ENCODE data around the gene PAMR1. TPM values are rescaled to one million over a fixed set of nuclear protein-coding genes. Genes with fewer than 3 reads are reported as not detected.
A peak's percentile ranks its signal among the peaks of the same experiment; 100 is the strongest.

Gene PAMR1
- polyA plus RNA-seq, 2 of the 4 experiments (the other 2 are of a cell fraction), result not detected

DNA sequence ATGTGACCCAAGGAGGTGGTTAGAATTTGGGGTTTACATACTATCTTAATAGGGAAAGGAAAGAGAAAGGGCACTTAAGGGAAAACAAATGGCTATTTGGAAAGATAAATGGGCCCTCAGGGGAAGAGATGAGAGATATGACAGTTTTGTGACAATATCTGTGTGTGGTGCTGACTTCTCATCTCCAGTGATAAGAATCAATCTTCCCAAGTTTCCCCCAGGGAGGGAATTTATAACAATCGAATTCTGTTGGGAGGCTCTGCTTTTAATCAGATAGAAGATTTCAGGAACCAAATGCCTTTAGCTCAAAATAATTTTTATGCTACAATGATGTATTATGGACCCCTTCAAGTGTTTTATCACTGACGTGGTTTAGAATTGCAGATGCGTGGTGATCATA, 46.3 kb upstream of the PAMR1 start (continued):
- TF ChIP-seq HOXB13 (CRISPR knock-in tag; IDR thresholded peaks at IDR 0.05; ENCODE audit: low read depth) (no peak), ESRRA (IDR thresholded peaks at IDR 0.05; ENCODE audit: borderline replicate concordance, low read length) (no peak), MYC (IDR thresholded peaks at IDR 0.05; ENCODE audit: borderline replicate concordance, low read length) (no peak)

DNA sequence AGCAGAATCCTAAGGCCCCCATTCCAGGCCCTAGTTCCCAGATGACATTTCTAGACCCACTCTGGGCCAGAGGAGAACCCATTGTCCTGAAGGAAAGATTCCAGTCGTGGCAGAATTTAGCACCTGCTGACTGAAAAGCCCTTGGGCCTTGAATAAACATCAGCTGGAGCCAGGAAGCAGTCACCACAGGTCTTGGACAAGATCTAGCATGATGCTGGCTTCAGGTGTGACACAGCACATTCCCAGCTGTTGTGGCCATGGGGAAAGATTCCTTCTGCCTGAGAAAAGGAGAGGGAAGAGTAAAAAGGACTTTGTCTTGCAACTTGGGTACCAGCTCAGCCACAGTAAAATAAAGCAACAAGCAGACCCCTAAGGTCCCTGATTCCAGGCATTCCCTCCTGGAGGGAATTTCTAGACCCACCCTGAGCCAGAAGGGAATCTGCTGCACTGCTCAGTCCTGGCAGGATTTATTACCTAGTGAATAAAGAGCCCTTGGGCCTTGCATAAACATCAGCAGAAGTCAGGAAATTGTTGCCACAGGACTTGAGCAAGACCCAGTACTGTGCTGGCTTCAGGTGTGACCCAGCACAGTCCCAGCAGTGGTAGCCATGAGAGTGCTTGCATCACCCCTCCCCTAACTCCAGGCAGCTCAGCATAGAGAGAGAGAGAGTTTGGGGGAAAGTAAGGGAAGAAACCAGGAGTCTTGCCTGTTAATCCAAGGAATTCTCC, 42.5 kb upstream of the PAMR1 start:
- ATAC-seq, result no peak
- POLR2A ChIA-PET, result no interaction called here

DNA sequence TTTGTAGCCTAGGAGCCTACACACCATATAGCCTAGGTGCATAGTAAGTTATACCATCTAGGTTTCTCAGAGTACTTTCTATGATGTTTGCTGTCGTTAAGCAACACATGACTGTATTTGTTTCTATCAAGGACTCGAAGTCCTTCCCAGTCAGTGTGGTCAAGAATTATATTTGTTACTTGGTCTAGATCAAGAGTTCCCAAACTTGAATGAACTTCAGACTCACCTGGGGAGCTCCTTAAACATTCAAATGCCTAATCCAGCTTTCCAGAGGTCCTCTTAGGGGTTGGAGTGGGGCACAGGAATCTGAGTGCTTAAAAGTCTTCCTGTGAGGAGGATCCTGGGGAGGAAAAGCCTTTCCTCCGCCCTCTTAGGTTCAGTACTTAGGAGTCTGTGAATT, 41.5 kb upstream of the PAMR1 start:
- 0 out of 3 replicates have a peak, but pooled peaks cover 3% of the 10 kb centered on the region for H3K4me1 ChIP-seq
- FAIRE-seq (no peak), DNase-seq (ENCODE audit: low read depth in 1 of 2, low spot score in 1 of 2) (no peak), ATAC-seq (no peak)
- no peak overlapping the region for H3K4me2 ChIP-seq
- H3K4me3 ChIP-seq, result no peak overlapping the region
- H3K27ac ChIP-seq, result no peak overlapping the region
- WGBS (ENCODE audit: missing lambda C conversion rate), result 72% methylated on average over 3 of the region's 3 CpGs
- POLR2A ChIA-PET, result no interaction called here
- CTCF ChIA-PET, result interaction anchor here (1.0 to 1.4 kb wide), 4 partner anchors 17 to 79 kb away, joined by 3 to 4 read pairs (median 4); no protein-coding TSS in a partner anchor
- H3K9me3 ChIP-seq, result no peaks in the 10 kb centered on the region
- TF ChIP-seq CBX8 (IDR thresholded peaks at IDR 0.05) (no peak), CHD2 (IDR thresholded peaks at IDR 0.05; ENCODE audit: low read length, partially characterized antibody) (no peak), BHLHE40 (IDR thresholded peaks at IDR 0.05; ENCODE audit: low read depth, low read length) (no peak), TFCP2L1 (CRISPR knock-in tag; IDR thresholded peaks at IDR 0.05) (no peak), ZFP36 (IDR thresholded peaks at IDR 0.05; ENCODE audit: borderline replicate concordance, partially characterized antibody) (no peak), FOSB (CRISPR knock-in tag; IDR thresholded peaks at IDR 0.05) (no peak), EHF (CRISPR knock-in tag; IDR thresholded peaks at IDR 0.05) (no peak), JUNB (IDR thresholded peaks at IDR 0.05) (no peak)

More for the DNA sequence above, 42.5 kb upstream of the PAMR1 start:
- Histone ChIP-seq H3K4me1 (0 out of 3 replicates have a peak, but pooled peaks cover 3% of the 10 kb centered on the region), H3K9me3 (no peaks in the 10 kb centered on the region), H3K4me2 (no peak overlapping the region), H3K4me3 (no peak overlapping the region), H3K27ac (peak overlapping the region in 1 of 2 experiments; percentile 26; a peak in 2 of 6 replicates)
- 10% methylated on average over 1 of the region's 1 CpG for WGBS (ENCODE audit: missing lambda C conversion rate)
- FAIRE-seq, result no peak
- CTCF ChIA-PET, result interaction anchor here (1.0 to 1.3 kb wide), 3 partner anchors 12 to 28 kb away, joined by 3 read pairs; no protein-coding TSS in a partner anchor
- TF ChIP-seq HDAC2 (IDR thresholded peaks at IDR 0.05), result no peak
- no peak for TF ChIP-seq HOXB5 (CRISPR knock-in tag; IDR thresholded peaks at IDR 0.05)
- no peak for TF ChIP-seq POLR2AphosphoS2 (conservative IDR thresholded peaks at IDR 0.05; ENCODE audit: low read length)
- no peak for TF ChIP-seq NFE2L2 (conservative IDR thresholded peaks at IDR 0.05; ENCODE audit: low read length)
- no peak for TF ChIP-seq ZC3H11A (IDR thresholded peaks at IDR 0.05)
- DNase-seq (ENCODE audit: low read depth in 1 of 2, low spot score in 1 of 2), result peak in 1 of 2 experiments; percentile 17

DNA sequence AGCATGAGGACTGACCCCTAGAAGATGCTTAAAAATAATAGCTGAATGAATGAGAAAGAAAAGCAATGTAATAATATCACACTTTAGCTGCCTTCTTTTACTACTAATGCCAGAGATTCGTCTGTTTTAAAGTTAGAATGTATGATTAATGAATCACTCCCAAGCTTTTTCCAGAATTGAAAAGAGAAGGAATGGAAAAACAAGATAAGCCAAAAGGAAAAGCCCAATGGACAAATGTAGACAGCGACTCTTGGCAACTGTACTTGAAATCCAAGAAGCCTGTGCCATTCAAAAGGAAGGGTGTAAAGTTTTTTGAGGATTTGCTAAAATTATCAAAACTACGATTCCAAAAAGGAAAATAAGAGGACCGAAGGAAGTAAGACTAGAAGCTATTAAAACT, 40.8 kb upstream of the PAMR1 start:
- H3K4me2 ChIP-seq, result no peak overlapping the region

DNA sequence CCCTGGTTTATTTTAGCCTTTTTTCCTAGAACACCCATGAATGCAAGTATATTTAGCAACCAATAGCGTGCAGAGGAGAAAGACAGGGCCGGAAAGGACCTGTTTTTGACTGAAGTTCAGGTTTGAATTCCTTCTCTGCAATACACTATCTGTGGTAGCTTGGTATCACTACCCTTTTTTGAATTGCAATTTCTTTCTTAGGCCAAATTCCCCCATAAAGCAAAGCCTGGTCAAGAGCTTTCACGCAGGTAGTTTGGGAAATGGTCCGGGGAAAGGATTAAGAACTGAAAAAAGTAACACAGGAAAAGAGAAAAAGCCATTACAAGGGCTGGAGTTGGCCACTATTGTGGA, 38.8 kb upstream of the PAMR1 start:
- POLR2A ChIA-PET, result no interaction called here
- Histone ChIP-seq H3K27ac (no peak overlapping the region), H3K9me3 (no peaks in the 10 kb centered on the region), H3K4me1 (0 out of 3 replicates have a peak, but pooled peaks cover 3% of the 10 kb centered on the region), H3K4me2 (no peak overlapping the region), H3K4me3 (no peak overlapping the region)
- CTCF ChIA-PET, result interaction anchor here (0.9 to 1.5 kb wide), 3 partner anchors 9 to 144 kb away, joined by 3 to 5 read pairs (median 3); no protein-coding TSS in a partner anchor
- ATAC-seq (no peak), DNase-seq (ENCODE audit: low read depth in 1 of 2, low spot score in 1 of 2) (no peak), FAIRE-seq (no peak)
- WGBS (ENCODE audit: missing lambda C conversion rate), result 66% methylated on average over 4 of the region's 4 CpGs
- TF ChIP-seq PHF8 (IDR thresholded peaks at IDR 0.05; ENCODE audit: borderline replicate concordance, low read depth) (no peak), MAZ (IDR thresholded peaks at IDR 0.05; ENCODE audit: borderline replicate concordance, low read depth, low read length) (no peak), SREBF2 (IDR thresholded peaks at IDR 0.05) (no peak), TFCP2L1 (CRISPR knock-in tag; IDR thresholded peaks at IDR 0.05) (no peak), ZSCAN20 (CRISPR knock-in tag; IDR thresholded peaks at IDR 0.05) (no peak), HOXA7 (CRISPR knock-in tag; IDR thresholded peaks at IDR 0.05) (no peak), HOXB13 (CRISPR knock-in tag; IDR thresholded peaks at IDR 0.05; ENCODE audit: low read depth) (no peak), MYC (IDR thresholded peaks at IDR 0.05; ENCODE audit: borderline replicate concordance, low read length) (no peak), RFX5 (IDR thresholded peaks at IDR 0.05) (no peak), HEYL (CRISPR knock-in tag; IDR thresholded peaks at IDR 0.05) (no peak), RCOR1 (IDR thresholded peaks at IDR 0.05; ENCODE audit: low read depth, low read length) (no peak)
- TF ChIP-seq, protein P1, sequence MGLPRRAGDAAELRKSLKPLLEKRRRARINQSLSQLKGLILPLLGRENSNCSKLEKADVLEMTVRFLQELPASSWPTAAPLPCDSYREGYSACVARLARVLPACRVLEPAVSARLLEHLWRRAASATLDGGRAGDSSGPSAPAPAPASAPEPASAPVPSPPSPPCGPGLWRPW (IDR thresholded peaks at IDR 0.05), result no peak
- TF ChIP-seq, protein P2, sequence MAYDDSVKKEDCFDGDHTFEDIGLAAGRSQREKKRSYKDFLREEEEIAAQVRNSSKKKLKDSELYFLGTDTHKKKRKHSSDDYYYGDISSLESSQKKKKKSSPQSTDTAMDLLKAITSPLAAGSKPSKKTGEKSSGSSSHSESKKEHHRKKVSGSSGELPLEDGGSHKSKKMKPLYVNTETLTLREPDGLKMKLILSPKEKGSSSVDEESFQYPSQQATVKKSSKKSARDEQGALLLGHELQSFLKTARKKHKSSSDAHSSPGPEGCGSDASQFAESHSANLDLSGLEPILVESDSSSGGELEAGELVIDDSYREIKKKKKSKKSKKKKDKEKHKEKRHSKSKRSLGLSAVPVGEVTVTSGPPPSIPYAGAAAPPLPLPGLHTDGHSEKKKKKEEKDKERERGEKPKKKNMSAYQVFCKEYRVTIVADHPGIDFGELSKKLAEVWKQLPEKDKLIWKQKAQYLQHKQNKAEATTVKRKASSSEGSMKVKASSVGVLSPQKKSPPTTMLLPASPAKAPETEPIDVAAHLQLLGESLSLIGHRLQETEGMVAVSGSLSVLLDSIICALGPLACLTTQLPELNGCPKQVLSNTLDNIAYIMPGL (CRISPR knock-in tag; IDR thresholded peaks at IDR 0.05; ENCODE audit: borderline replicate concordance), result no peak
- TF ChIP-seq, protein P3, sequence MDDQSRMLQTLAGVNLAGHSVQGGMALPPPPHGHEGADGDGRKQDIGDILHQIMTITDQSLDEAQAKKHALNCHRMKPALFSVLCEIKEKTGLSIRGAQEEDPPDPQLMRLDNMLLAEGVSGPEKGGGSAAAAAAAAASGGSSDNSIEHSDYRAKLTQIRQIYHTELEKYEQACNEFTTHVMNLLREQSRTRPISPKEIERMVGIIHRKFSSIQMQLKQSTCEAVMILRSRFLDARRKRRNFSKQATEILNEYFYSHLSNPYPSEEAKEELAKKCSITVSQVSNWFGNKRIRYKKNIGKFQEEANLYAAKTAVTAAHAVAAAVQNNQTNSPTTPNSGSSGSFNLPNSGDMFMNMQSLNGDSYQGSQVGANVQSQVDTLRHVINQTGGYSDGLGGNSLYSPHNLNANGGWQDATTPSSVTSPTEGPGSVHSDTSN (IDR thresholded peaks at IDR 0.05), result no peak

More for the DNA sequence above, 40.8 kb upstream of the PAMR1 start:
- ATAC-seq (no peak), DNase-seq (ENCODE audit: low read depth in 1 of 2, low spot score in 1 of 2) (no peak), FAIRE-seq (no peak)
- ChIA-PET CTCF (interaction anchor here (0.6 to 1.4 kb wide), 3 partner anchors 17 to 305 kb away, joined by 3 to 4 read pairs (median 4); no protein-coding TSS in a partner anchor), POLR2A (no interaction called here)
- 63% methylated on average over 4 of the region's 4 CpGs for WGBS (ENCODE audit: missing lambda C conversion rate)
- no peaks in the 10 kb centered on the region for H3K9me3 ChIP-seq
- H3K27ac ChIP-seq, result no peak overlapping the region
- H3K4me3 ChIP-seq, result no peak overlapping the region
- TF ChIP-seq RARB (CRISPR knock-in tag; IDR thresholded peaks at IDR 0.05), result no peak
- H3K4me1 ChIP-seq, result 0 out of 3 replicates have a peak, but pooled peaks cover 3% of the 10 kb centered on the region

All from A549 (cell line).